Measurements from ENCODE around the gene POP4.

DNA sequence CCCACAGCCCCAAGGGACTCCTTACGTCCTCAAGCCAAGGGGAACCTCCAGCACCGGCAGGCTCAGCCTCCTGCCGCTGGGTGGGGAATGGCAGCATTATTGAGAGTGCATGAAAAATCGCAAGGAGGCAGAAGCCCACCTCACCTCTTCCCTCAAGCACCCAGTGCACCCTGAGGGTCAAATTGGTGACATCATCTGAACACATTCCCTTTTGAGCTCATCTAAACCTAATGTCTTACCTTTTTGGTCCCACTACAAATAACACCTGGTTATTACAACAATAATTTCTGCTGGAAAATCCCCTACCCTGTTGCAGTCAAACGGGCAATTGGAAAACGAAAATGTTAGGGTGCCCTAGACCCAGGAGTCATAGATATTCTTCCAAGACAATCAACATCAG lies 12.2 kb upstream of the POP4 start:
- TF ChIP-seq EZH2 (IDR thresholded peaks at IDR 0.05; ENCODE audit: borderline replicate concordance) = no peak
- TF ChIP-seq, protein P1, sequence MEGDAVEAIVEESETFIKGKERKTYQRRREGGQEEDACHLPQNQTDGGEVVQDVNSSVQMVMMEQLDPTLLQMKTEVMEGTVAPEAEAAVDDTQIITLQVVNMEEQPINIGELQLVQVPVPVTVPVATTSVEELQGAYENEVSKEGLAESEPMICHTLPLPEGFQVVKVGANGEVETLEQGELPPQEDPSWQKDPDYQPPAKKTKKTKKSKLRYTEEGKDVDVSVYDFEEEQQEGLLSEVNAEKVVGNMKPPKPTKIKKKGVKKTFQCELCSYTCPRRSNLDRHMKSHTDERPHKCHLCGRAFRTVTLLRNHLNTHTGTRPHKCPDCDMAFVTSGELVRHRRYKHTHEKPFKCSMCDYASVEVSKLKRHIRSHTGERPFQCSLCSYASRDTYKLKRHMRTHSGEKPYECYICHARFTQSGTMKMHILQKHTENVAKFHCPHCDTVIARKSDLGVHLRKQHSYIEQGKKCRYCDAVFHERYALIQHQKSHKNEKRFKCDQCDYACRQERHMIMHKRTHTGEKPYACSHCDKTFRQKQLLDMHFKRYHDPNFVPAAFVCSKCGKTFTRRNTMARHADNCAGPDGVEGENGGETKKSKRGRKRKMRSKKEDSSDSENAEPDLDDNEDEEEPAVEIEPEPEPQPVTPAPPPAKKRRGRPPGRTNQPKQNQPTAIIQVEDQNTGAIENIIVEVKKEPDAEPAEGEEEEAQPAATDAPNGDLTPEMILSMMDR (IDR thresholded peaks at IDR 0.05; ENCODE audit: poor library complexity) = no peak

Measured in hepatocyte (in vitro differentiated cells).